OCI-LY1 (cell line): ENCODE data around the gene DDX27.

Experiments
- H2AFZ ChIP-seq: fragments of 200-600 bp; sonication (generic), shearing (Covaris generic); 2 replicates; pipeline ENCODE4 v1.6.0; 2014; ENCODE audit warnings: antibody characterized with exemption, mild to moderate bottlenecking, low read length
- H3F3A ChIP-seq: fragments of 200-600 bp; sonication (generic), shearing (Covaris generic); 2 replicates; pipeline ENCODE4 v1.6.0; 2014; ENCODE audit warnings: mild to moderate bottlenecking, antibody characterized with exemption, low read length, moderate library complexity; ENCODE audit not compliant: insufficient read depth
- H3K27ac ChIP-seq: fragments of 200-600 bp; sonication (generic); 2 replicates; pipeline ENCODE4 v1.5.1; 2014; ENCODE audit warnings: low read length, mixed run types, mild to moderate bottlenecking, low read depth; ENCODE audit not compliant: poor library complexity, severe bottlenecking
- H3K27me3 ChIP-seq: fragments of 200-600 bp; sonication (generic); 2 replicates; pipeline ENCODE4 v1.6.0; 2014; ENCODE audit warnings: antibody characterized with exemption, mild to moderate bottlenecking, low read length, moderate library complexity; ENCODE audit not compliant: insufficient read depth
- H3K36me3 ChIP-seq: fragments of 200-600 bp; sonication (generic); 2 replicates; pipeline ENCODE4 v1.6.1; 2014; ENCODE audit warnings: mild to moderate bottlenecking, antibody characterized with exemption, low read length, moderate library complexity, mixed read lengths; ENCODE audit not compliant: insufficient read depth
- H3K4me1 ChIP-seq: fragments of 200-600 bp; sonication (generic); 2 replicates; pipeline ENCODE4 v1.5.1; 2014; ENCODE audit warnings: mild to moderate bottlenecking, low read length, moderate library complexity; ENCODE audit not compliant: insufficient read depth, severe bottlenecking
- H3K4me2 ChIP-seq: fragments of 200-600 bp; sonication (generic), shearing (Covaris generic); 2 replicates; pipeline ENCODE4 v1.6.1; 2014; ENCODE audit warnings: low read length
- H3K4me3 ChIP-seq: fragments of 200-600 bp; sonication (generic); 2 replicates; pipeline ENCODE4 v1.5.1; 2014; ENCODE audit warnings: low read length, low read depth, mild to moderate bottlenecking, mixed read lengths; ENCODE audit not compliant: poor library complexity, severe bottlenecking
- H3K79me2 ChIP-seq: fragments of 200-600 bp; shearing (Covaris generic); 2 replicates; pipeline ENCODE4 v1.6.1; 2016; ENCODE audit warnings: mixed run types, low read length, mixed read lengths; ENCODE audit not compliant: insufficient read depth
- H3K9ac ChIP-seq: fragments of 200-600 bp; sonication (generic), shearing (Covaris generic); 2 replicates; pipeline ENCODE4 v1.6.1; 2014; ENCODE audit warnings: mild to moderate bottlenecking, low read length, mixed read lengths
- H3K9me2 ChIP-seq: fragments of 200-600 bp; sonication (generic), shearing (Covaris generic); 2 replicates; pipeline ENCODE4 v1.6.1; 2014; ENCODE audit warnings: low read depth, mild to moderate bottlenecking, low read length, mixed read lengths
- H3K9me3 ChIP-seq: fragments of 200-600 bp; shearing (Covaris generic); 2 replicates; pipeline ENCODE4 v1.6.1; 2014; ENCODE audit warnings: low read length, mixed read lengths
- H4K20me1 ChIP-seq: fragments of 200-600 bp; sonication (generic), shearing (Covaris generic); 2 replicates; pipeline ENCODE4 v1.6.0; 2016; ENCODE audit warnings: mild to moderate bottlenecking, low read length; ENCODE audit not compliant: insufficient read depth
- CTCF ChIP-seq: fragments of 200-600 bp; sonication (generic), shearing (Covaris generic); IDR thresholded peaks from 2 replicates; pipeline ENCODE4 v1.5.1; 2017; ENCODE audit warnings: mild to moderate bottlenecking, antibody characterized with exemption, low read length, moderate library complexity, mixed read lengths
- EZH2 ChIP-seq: fragments of 200-600 bp; sonication (generic), shearing (Covaris generic); IDR thresholded peaks from 2 replicates; pipeline ENCODE4 v1.8.0; 2017; ENCODE audit warnings: borderline replicate concordance, mixed run types, mild to moderate bottlenecking, antibody characterized with exemption, low read length, moderate library complexity, mixed read lengths

Gene DDX27

GRCh38 chr20:49284818-49285217 is 65.6 kb downstream of the DDX27 start:
- Histone ChIP-seq H3K36me3 (peaks cover 100% of the 10 kb centered on the region), H3F3A (peaks cover 26% of the 10 kb centered on the region), H3K4me1 (peaks cover 50% of the 10 kb centered on the region), H3K4me3 (peak overlapping the region; percentile 3), H3K27ac (no peak overlapping the region), H4K20me1 (no peaks in the 10 kb centered on the region), H3K9me2 (no peaks in the 10 kb centered on the region), H3K79me2 (peaks cover 36% of the 10 kb centered on the region), H3K9me3 (peaks cover 17% of the 10 kb centered on the region), H3K4me2 (no peak overlapping the region), H2AFZ (no peak overlapping the region), H3K9ac (no peak overlapping the region), H3K27me3 (no peaks in the 10 kb centered on the region)
- TF ChIP-seq CTCF, result no peak
- no peak for TF ChIP-seq EZH2

- Histone ChIP-seq H3K79me2 (peaks cover 32% of the 10 kb centered on the region), H3K9ac (no peak overlapping the region), H3K4me2 (no peak overlapping the region; the same call in 1 of the 2 replicates)
Observed at GRCh38 chr20:49285233-49285668, 66.0 kb downstream of the DDX27 start.

GRCh38 chr20:49285813-49286494 is 66.7 kb downstream of the DDX27 start:
- H3K27me3 ChIP-seq, result no peaks in the 10 kb centered on the region
- no peaks in the 10 kb centered on the region for H3K9me2 ChIP-seq
- peaks cover 31% of the 10 kb centered on the region for H3F3A ChIP-seq
- H3K27ac ChIP-seq, result no peak overlapping the region
- H3K4me1 ChIP-seq, result peaks cover 39% of the 10 kb centered on the region
- no peak overlapping the region for H3K4me2 ChIP-seq
- peaks cover 25% of the 10 kb centered on the region for H3K79me2 ChIP-seq
- H2AFZ ChIP-seq, result no peak overlapping the region
- peak overlapping the region; percentile 6 for H3K4me3 ChIP-seq
- TF ChIP-seq EZH2, result no peak
- TF ChIP-seq CTCF, result no peak
- peaks cover 8% of the 10 kb centered on the region for H3K9me3 ChIP-seq
- no peak overlapping the region for H3K9ac ChIP-seq
- no peaks in the 10 kb centered on the region for H4K20me1 ChIP-seq
- peaks cover 100% of the 10 kb centered on the region for H3K36me3 ChIP-seq

More at GRCh38 chr20:49285233-49285668, 66.0 kb downstream of the DDX27 start:
- Histone ChIP-seq H3K36me3 (peaks cover 100% of the 10 kb centered on the region), H3K27me3 (no peaks in the 10 kb centered on the region), H3K4me3 (peak overlapping the region; percentile 6), H3K4me1 (peaks cover 46% of the 10 kb centered on the region), H3K27ac (no peak overlapping the region), H3K9me3 (peaks cover 13% of the 10 kb centered on the region), H3K9me2 (no peaks in the 10 kb centered on the region), H4K20me1 (no peaks in the 10 kb centered on the region), H2AFZ (no peak overlapping the region), H3F3A (peaks cover 26% of the 10 kb centered on the region)
- no peak for TF ChIP-seq EZH2
- no peak for TF ChIP-seq CTCF
